ENCODE data around the gene AP1G2.

DNA sequence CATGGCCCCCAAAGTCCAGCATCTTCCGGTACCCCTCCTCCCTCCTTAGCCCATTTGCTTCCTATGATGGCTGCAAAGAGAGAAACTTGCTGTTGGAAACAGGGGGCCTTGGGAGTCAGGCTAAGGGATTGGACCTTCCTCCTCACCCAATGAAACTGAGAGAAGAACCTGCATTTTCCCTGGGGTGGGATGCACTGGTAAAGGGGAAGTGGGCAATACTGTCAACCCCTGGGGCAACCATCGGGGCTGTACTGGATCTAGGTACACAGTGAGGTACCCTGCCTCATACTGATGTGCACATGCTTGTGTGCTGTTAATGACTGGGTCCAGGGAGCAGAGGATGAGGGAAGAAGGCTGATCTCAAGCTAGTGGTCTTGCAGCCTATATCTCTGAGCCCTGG lies 22.0 kb upstream of the AP1G2 start:
- TF ChIP-seq, protein P1, sequence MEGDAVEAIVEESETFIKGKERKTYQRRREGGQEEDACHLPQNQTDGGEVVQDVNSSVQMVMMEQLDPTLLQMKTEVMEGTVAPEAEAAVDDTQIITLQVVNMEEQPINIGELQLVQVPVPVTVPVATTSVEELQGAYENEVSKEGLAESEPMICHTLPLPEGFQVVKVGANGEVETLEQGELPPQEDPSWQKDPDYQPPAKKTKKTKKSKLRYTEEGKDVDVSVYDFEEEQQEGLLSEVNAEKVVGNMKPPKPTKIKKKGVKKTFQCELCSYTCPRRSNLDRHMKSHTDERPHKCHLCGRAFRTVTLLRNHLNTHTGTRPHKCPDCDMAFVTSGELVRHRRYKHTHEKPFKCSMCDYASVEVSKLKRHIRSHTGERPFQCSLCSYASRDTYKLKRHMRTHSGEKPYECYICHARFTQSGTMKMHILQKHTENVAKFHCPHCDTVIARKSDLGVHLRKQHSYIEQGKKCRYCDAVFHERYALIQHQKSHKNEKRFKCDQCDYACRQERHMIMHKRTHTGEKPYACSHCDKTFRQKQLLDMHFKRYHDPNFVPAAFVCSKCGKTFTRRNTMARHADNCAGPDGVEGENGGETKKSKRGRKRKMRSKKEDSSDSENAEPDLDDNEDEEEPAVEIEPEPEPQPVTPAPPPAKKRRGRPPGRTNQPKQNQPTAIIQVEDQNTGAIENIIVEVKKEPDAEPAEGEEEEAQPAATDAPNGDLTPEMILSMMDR (IDR thresholded peaks at IDR 0.05) = no peak
- TF ChIP-seq EZH2 (IDR thresholded peaks at IDR 0.05) = no peak
